ENCODE measurements around the gene PRKAG1.
A peak's percentile ranks its signal among the peaks of the same experiment; 100 is the strongest.

The PRKAG1 gene

GRCh38 chr12:48982397-48983080 lies 36.0 kb downstream of the PRKAG1 start:
- no peak for DNase-seq (ENCODE audit: low read depth, low spot score)

GRCh38 chr12:48981757-48982157 lies 36.8 kb downstream of the PRKAG1 start:
- no peak for DNase-seq (ENCODE audit: low read depth, low spot score)

GRCh38 chr12:48980953-48981756 lies 37.4 kb downstream of the PRKAG1 start:
- peak; percentile 27 for DNase-seq (ENCODE audit: low read depth, low spot score)

DNA sequence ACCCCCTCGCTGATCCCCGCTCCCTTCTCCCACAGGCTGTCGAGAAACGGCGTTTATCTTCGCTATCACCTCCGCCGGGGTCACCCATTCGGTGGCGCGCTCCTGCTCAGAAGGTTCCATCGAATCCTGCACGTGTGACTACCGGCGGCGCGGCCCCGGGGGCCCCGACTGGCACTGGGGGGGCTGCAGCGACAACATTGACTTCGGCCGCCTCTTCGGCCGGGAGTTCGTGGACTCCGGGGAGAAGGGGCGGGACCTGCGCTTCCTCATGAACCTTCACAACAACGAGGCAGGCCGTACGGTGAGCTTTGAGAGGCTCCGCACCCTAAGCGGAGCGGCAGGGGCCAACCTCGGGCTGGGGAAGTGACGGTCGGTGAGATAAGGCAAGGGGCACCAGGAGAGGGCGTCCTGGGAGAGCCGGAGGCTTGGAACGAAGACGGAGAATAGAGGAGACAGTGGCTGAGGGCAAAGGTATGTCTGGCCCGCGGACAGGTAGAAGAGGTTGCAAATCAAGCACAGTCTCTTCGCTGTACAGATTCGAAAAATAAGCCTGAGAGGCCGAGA lies 38.1 kb downstream of the PRKAG1 start:
- DNase-seq (ENCODE audit: low read depth, low spot score) = peak; percentile 84

- peak; percentile 47 for DNase-seq (ENCODE audit: low read depth, low spot score)
These were observed 38.8 kb downstream of the PRKAG1 start for GRCh38 chr12:48979602-48980388.

DNA sequence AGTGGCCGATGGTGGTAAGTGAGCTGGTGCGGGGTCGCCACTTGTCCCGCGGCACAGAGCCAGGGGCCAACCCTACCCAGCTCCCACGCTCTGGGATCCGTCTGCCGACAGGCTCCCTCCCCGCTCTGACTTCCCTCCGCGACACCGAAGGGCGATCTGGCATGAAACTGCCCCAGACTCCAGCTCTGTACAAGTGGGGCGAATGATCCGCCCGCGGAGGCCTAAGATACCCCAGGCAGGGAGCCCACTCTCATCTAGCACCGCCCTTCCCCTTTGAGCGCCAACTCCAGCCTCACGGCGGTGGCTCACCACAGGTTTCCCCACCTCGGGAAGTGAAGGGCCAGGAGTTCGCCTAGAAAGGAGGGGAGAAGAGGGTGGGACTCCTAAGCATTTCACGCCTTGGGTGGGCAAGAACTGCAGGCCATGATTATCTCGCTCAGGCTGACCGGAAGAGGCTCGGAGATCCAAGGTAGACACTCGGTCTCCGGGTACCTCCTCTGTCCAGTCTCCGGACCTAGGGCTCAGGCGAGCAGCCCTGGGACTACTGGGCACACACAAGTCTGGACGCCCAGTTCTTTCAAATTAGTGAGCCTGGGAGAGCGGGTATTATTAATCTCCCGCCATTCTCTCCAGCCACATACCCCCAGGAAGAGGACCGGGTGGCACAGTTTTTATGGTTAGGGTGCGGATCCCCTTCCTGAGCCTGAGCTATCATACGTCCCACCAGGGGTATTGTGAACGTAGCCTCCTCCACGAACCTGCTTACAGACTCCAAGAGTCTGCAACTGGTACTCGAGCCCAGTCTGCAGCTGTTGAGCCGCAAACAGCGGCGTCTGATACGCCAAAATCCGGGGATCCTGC lies 39.6 kb downstream of the PRKAG1 start:
- peak; percentile 38 for DNase-seq (ENCODE audit: low read depth, low spot score)

- peak; percentile 34 for DNase-seq (ENCODE audit: low read depth, low spot score)
These were observed 40.3 kb downstream of the PRKAG1 start, which contains the start of gene WNT1 for GRCh38 chr12:48978291-48978740. WNT1 (plus strand) TSS chr12:48978322; CDS start chr12:48978651, 329 bp downstream.

DNA sequence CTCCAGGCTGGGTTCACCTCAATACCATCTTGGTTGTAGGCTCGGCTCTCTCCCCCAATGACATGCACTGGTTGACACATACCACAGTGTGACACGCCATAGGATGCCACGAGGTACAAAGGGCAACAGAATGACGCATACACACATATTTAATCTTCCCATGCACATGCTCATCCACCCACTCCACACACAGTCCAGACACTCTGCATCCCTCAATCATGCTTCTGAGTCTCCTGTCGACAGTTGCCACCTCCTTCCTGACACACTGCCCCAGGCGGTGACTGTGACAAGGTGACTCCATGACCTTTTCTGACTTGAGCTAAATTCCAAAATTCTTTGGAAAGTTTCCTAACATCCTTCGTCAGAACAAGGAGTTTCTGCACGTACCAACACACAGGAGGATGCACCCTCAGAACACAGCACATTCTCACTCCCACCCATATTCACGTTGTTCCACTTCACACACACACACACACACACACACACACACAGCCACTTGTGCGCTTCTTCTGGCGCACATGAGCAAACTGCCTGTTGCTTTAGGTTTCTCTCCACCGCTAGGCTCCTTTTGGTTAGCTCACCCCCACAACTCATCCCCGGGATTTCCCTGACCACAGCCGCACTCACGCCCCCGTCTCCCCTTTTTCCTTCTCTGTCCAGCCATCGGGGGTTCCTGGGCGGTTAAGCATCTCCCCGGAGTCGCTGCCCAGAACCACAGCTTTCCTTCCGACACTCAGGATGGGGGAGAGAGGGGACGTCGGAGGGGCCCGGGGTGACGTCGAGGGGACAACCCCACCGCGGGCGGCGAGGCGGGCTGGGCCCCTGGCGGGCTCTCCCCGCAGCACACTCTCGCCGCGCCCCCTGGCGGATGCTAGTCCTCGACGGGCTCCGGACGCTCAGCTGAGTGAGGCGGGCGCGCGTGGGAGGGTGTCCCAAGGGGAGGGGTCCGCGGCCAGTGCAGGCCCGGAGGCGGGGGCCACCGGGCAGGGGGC lies 41.0 kb downstream of the PRKAG1 start:
- peak; percentile 24 for DNase-seq (ENCODE audit: low read depth, low spot score)

- DNase-seq (ENCODE audit: low read depth, low spot score) = peak; percentile 84
These were observed 44.5 kb downstream of the PRKAG1 start for GRCh38 chr12:48973941-48974673.

DNA sequence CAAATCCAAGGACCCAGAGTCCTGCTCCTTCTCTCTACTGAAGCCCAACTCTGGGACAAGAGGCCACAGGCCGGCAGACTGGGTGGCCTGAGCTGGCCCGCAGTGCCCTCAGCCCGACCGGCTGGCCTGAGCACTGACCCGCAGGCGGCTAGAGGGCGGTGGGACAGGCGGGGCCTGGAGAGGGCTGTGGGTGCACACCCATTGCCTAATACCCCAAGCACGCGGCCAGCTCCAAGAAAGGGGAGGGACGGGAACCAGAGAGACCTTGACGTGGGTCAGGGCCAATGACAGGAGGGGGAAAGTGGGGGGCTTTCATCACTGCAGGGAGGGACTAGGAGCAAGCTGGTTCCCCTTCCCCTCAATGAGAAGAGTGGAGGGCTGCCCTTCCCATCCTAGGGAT lies 45.0 kb downstream of the PRKAG1 start:
- DNase-seq (ENCODE audit: low read depth, low spot score) = peak; percentile 44

DNA sequence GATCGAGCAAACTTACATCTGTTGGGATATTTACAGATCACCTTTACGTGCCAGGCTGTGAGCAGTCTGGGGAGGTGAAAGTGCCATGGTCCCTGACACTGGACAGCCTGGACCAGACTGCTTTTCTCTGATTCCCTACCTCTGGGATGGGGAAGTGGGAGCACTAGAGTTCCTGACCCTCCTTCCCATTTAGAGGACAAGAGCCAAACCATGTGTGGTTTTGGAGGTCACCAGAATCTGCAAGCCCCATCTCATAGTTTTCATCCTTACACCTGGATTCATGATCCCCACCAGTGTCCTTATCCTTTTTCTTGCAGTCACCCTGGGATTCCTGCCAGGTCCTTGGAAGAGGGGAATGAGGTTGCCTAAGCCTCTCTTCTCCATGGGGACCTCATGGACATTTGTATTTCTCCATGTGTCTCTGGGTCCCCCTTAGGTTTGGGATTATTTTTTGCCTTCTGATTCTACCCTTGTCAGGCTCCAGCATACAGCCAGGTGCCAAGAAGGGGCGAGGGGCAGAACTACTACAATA lies 45.6 kb downstream of the PRKAG1 start:
- no peak for DNase-seq (ENCODE audit: low read depth, low spot score)

DNA sequence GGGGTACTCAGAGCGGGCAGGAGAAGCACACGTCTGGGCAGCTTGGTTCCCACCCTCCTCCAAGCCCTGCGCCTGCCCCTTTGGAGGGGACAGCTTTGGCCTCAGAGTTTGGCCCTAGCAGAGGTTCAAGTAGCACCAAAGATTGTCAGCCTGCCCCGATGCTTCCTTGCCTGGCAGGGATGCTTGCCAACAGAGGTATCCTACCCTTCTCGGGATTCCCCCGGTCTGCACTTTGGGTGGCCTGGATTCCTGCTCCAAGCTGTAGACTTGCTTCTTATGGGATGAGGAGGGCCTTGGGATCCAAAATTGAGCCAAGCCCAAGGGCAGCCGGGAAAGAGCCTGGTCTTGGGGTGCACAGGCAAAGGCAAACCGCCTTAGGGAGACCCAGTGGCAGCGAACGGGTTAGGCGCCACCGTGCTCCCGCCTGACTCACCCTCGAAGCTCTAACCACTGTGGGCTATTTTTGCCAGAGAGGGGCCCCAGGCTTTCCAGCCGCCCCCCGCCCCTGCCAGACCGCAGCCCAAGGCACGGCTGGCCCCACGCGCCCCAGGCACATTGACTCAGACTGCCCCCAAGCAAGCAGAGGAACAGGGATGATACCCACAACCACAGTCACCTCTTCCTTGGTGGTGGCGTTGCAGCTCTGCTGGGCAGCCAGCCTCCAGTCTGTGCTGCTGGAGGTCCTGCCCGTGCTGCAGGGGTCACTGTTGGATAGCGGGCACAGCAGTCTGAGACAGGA lies 46.2 kb downstream of the PRKAG1 start:
- no peak for DNase-seq (ENCODE audit: low read depth, low spot score)

DNA sequence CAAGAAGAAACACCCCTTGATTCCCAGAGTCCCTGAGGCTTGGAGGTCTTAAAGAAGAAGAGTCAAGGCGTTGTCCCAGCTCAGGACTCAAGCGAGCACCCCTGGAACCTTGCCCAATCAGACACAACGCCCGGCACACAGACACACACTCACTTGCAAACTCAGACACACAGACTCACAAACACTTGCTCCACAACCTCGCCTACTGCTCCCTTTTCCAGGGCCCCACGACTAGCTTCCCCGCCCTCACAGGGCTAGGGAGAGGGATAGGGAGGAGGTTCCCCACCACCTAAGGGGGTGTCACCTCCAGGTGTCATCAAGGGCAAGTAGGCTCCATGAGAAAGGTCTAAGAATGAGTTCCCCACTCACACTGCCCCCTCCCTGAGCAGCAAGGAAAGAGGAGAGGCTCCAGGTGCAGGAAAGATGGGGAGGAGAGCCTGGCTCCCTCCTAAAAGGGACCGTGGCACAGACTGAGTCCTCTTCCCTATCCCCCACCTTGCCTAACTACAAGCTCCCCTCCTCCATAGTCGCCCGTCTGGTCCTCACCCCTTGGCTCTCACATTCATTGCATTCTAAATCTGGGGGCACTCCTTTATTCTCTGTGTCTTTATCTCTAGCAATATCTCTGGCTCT lies 47.8 kb downstream of the PRKAG1 start:
- DNase-seq (ENCODE audit: low read depth, low spot score) = no peak

- DNase-seq (ENCODE audit: low read depth, low spot score) = peak; percentile 64
These were observed 48.5 kb downstream of the PRKAG1 start for GRCh38 chr12:48969833-48970701.

DNA sequence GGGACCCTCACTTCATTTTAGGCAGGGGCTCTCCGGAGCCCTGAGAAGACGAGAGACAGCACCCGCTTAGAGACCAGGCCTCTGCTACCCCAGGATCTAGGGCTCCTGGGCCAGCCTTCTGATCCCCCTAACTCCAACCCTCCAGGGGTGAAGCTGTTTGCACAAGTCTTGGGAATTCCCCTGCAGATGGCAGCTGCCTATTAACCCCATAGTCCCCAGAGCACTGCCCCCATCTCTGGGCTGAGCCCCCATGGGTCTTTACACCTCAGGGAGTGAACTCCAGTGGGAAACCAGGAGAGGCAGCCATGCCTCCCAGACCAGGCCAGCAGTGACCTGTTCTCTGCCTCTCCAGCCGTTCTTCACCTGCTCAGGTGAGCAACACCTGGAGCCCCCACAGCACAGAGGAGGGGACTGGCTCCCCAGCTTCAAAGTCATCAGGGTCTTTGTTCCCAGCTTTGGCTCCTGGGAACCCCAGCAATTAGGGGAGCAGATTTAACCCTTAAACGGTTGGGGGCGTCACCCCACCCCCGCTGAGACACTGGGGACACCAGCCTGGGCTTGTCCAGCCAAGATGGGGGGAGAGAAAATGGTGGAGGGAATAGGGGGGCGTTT lies 49.3 kb downstream of the PRKAG1 start:
- no peak for DNase-seq (ENCODE audit: low read depth, low spot score)

GRCh38 chr12:48968467-48968866 lies 50.1 kb downstream of the PRKAG1 start:
- DNase-seq (ENCODE audit: low read depth, low spot score) = no peak

Data from ELF-1 (cell line).